GM18508 (cell line): ENCODE results near the gene FAP.

ENCODE experiments used
- ATAC-seq: cut with Tn5 transposase; IDR thresholded peaks from one replicate; pipeline ENCODE4 v1.9.1; 2021; ENCODE audit warnings: moderate number of reproducible peaks; ENCODE audit not compliant: insufficient read depth, unreplicated experiment

FAP gene

GRCh38 chr2:162148956-162149355, 94.3 kb downstream of the FAP start:
- ATAC-seq = no peak

GRCh38 chr2:162143969-162144368, 99.3 kb downstream of the FAP start:
- ATAC-seq = no peak

- no peak for ATAC-seq
Observed at GRCh38 chr2:162138310-162138709, 104.9 kb downstream of the FAP start.

GRCh38 chr2:162127422-162127821, 115.8 kb downstream of the FAP start:
- ATAC-seq = no peak

- peak; percentile 6 for ATAC-seq
Observed at GRCh38 chr2:162126527-162126926, 116.7 kb downstream of the FAP start.

GRCh38 chr2:162126111-162126519, 117.1 kb downstream of the FAP start:
- ATAC-seq = peak; percentile 95

- no peak for ATAC-seq
Observed at GRCh38 chr2:162125138-162125537, 118.1 kb downstream of the FAP start.

- ATAC-seq = no peak
Observed at GRCh38 chr2:162123806-162124758, 119.2 kb downstream of the FAP start.
